ENCODE measurements around the gene DNM1.
A peak's percentile ranks its signal among the peaks of the same experiment; 100 is the strongest.

DNM1 gene

GRCh38 chr9:128185979-128186965, 16.9 kb upstream of the DNM1 start:
- in situ Hi-C loops (cut with HindIII; ENCODE audit: low sequenced_read_pairs): no loop called here
- DNase-seq (ENCODE audit: low read depth, low spot score): no peak
- TF ChIP-seq, protein P1, sequence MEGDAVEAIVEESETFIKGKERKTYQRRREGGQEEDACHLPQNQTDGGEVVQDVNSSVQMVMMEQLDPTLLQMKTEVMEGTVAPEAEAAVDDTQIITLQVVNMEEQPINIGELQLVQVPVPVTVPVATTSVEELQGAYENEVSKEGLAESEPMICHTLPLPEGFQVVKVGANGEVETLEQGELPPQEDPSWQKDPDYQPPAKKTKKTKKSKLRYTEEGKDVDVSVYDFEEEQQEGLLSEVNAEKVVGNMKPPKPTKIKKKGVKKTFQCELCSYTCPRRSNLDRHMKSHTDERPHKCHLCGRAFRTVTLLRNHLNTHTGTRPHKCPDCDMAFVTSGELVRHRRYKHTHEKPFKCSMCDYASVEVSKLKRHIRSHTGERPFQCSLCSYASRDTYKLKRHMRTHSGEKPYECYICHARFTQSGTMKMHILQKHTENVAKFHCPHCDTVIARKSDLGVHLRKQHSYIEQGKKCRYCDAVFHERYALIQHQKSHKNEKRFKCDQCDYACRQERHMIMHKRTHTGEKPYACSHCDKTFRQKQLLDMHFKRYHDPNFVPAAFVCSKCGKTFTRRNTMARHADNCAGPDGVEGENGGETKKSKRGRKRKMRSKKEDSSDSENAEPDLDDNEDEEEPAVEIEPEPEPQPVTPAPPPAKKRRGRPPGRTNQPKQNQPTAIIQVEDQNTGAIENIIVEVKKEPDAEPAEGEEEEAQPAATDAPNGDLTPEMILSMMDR (IDR thresholded peaks at IDR 0.05; ENCODE audit: low read depth, low read length): no peak
- H3K4me3 ChIP-seq (ENCODE audit: low read depth, low read length): no peak overlapping the region

DNA sequence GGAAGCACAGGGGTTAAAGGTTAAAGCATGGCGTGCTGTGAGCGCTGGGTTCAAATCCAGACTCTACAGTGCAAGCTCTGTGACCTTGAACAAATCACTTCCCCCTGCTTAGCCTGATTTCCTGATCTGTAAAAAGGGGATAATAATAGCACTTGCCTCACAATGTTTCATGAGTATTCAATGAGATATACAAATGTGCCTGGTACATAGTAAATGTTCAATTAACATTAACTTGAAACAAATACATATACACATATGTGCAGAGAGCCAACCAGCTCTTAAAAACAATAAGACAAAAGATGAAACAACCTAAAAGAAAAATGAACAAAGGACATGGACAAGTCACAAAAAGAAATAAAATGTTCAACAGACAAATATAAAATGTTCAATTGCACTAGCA, 15.8 kb upstream of the DNM1 start:
- TF ChIP-seq, protein P1 (IDR thresholded peaks at IDR 0.05; ENCODE audit: low read depth, low read length): no peak
- no peak overlapping the region for H3K4me3 ChIP-seq (ENCODE audit: low read depth, low read length)
- in situ Hi-C loops (cut with HindIII; ENCODE audit: low sequenced_read_pairs): no loop called here
- no peak for DNase-seq (ENCODE audit: low read depth, low spot score)

DNA sequence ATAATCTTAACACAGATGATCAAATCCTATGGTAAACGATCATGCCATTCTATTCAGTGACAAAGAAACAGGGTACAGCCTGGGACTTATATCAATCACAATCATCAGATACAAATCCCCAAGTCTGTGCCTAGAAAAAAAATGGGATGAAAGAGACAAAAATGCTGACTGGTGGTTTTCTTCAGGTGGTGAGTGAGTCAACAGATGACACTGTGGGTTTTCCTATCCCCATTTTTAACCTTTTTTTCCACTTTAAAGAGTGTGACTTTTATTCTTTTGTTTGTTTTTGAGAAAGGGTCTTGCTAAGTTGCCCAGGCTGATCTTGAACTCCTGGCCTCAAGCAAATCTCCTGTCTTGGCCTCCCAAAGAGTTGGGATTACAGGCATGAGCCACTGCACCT, 15.0 kb upstream of the DNM1 start:
- DNase-seq (ENCODE audit: low read depth, low spot score): no peak
- no peak overlapping the region for H3K4me3 ChIP-seq (ENCODE audit: low read depth, low read length)
- TF ChIP-seq, protein P1 (IDR thresholded peaks at IDR 0.05; ENCODE audit: low read depth, low read length): no peak
- in situ Hi-C loops (cut with HindIII; ENCODE audit: low sequenced_read_pairs): no loop called here

DNA sequence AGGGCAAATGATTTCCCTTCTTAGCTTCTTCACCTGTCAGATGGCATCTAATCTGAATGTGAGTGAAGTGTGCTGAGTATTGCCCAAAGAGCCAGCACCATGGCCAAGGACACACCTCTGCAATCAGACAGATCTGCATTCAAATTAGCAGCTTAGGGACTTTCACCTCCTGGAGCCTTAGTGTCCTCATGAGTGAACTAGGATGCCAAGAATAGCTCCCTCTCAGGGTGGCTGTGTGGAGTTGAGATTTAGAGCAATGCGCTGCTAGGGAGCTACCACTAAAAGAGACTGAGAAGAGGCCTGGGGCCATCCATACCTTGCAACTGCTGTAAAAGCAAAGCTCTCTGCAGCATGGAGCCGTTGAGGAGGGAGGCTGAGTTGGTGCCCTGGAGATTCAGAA, 13.2 kb upstream of the DNM1 start:
- TF ChIP-seq, protein P1 (IDR thresholded peaks at IDR 0.05; ENCODE audit: low read depth, low read length): no peak
- in situ Hi-C loops (cut with HindIII; ENCODE audit: low sequenced_read_pairs): no loop called here
- no peak for DNase-seq (ENCODE audit: low read depth, low spot score)
- H3K4me3 ChIP-seq (ENCODE audit: low read depth, low read length): no peak overlapping the region

GRCh38 chr9:128190516-128191405, 12.4 kb upstream of the DNM1 start:
- TF ChIP-seq, protein P1 (IDR thresholded peaks at IDR 0.05; ENCODE audit: low read depth, low read length): no peak
- DNase-seq (ENCODE audit: low read depth, low spot score): no peak
- in situ Hi-C loops (cut with HindIII; ENCODE audit: low sequenced_read_pairs): no loop called here
- H3K4me3 ChIP-seq (ENCODE audit: low read depth, low read length): peak overlapping the region; percentile 62

- in situ Hi-C loops (cut with HindIII; ENCODE audit: low sequenced_read_pairs): no loop called here
- H3K4me3 ChIP-seq (ENCODE audit: low read depth, low read length): peak within 1 kb of the TSS; percentile 62
- TF ChIP-seq, protein P1 (IDR thresholded peaks at IDR 0.05; ENCODE audit: low read depth, low read length): peak; percentile 69
- DNase-seq (ENCODE audit: low read depth, low spot score): peak; percentile 79
Observed at GRCh38 chr9:128191406-128192046, 11.7 kb upstream of the DNM1 start, which contains the start of gene CIZ1. TSS of gene CIZ1 (minus strand) at chr9:128191572. CDS start at chr9:128190857, 715 bp downstream.

Measured in astrocyte of the spinal cord (primary cell).